ENCODE measurements around the gene TNRC18. TPM values are rescaled to one million over a fixed set of nuclear protein-coding genes. Genes with fewer than 3 reads are reported as not detected.

TNRC18 gene
- total RNA-seq, 1 experiment from 2014 or later, result 31.5 TPM

DNA sequence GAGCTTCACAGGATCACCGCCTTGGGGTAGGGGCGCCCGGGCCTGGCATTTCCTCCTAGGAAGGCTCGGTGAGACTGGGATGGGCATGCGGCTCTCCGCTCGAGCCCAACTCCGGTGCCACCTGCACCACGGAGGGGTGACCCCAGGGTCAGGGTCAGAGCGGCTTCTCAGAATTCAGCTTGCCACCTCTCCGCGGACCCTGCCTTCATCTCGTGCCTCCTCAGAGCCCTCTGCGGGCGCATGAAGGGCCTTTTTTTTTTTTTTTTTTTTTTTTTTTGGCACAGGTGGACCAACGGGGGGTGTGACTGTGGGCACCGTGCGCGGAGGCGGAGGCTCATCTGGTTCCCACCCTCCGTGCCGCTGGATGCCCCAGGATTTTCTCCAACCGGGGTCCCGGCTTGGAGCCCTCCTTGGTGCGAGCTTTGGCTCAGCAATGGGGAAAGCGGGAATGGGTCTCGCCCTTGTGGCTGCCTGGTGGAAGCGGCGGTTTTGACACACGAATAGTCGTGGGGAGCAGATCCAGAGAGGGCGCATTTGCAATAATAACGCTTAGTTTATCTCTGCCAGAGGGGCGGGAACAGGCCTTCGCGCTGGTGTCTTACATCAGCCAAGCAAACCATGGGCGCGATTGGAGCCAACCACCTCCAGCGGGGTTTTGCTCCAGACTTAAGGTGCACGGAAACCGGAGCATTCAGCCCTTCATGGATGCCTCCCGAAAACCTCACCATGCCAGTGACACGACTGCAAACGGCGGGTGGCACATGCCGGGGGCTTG is 5.0 kb upstream of the TNRC18 start:
- peak; percentile 81 for DNase-seq (ENCODE audit: low read depth)

DNA sequence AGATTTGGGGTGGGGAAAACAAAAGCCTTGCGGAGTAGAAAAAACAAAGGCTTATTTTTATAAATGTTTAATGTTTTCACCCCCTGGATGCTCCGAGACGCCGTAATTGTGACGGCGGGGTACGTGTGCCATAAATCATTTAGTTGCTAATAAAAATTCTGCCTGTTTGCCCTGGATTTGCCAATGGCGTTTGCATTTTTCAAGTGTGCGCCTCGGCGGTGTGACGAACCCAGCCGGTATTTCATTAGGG is 2.5 kb upstream of the TNRC18 start:
- DNase-seq (ENCODE audit: low read depth), result no peak

DNA sequence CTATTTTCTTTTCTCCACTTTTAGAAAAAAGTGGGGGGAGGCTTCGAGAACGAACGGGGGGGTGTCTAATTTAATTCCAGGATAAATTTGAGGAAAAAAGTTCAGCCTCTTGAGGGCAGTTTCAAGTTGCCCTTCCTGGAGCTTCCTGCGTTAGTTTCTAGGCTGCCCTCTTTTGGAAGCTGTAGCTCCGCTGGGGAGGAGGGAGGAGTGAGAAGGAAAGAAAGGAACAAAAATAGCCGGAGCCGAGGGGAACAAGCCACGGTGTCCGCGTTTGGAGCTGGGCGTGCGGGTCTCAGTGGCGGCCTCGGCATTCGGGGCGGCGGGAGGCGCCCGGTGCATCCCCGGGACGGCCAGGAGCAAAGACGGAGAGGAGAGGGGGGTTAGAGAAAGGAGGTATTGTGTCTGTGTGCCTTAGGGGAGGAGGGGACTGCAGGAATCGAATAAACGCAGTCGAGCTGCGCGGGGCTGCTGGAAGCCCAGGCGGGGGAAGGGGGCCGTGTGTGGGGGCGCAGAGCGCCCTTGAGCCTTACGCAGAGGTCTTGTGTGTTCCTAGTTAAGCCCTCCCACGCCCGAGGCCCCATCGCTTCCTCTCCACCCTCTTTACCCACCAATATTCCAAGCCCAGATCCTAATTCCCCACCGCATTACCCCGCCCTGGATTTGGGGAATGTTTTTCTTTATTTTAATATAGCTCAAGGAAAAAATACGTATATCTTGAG is 2.0 kb upstream of the TNRC18 start:
- peak; percentile 89 for DNase-seq (ENCODE audit: low read depth)

DNA sequence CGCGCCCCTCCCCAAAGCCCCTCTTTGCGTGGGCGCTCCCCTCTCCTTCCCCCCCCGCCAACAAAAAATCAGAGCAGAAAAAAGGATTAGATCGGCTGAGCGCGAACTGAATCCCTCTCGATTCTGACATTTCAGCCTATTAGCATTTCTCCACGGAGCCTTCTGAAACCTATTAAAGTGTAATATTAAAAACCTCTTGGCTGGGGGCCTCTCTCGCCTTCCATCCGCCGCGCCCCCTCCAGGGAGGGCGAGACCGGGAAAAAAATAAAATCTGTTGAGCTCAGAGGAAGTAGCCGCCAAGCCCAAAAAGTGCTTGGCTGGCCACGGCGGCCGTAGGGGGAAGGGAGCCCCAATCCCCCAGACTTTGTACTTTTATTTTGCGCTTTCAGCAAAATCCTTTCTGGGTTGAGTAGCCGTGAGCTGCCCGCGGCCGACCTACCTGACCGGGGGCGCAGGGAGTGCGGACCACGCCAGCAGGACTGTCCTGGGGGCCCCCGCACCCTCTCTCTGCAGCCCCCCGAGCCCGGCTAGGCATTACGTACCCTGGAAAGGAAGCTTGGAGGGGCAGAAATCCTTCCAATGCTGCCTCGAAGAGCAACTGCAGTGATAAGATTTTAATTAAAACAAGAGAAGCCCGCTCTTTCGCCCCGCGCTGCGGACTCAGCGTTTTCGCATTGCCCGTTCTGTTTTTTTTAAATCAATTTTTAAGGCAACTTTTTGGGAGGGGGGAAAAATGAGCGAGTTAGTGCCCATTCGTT is 1.3 kb upstream of the TNRC18 start:
- peak; percentile 69 for DNase-seq (ENCODE audit: low read depth)

DNA sequence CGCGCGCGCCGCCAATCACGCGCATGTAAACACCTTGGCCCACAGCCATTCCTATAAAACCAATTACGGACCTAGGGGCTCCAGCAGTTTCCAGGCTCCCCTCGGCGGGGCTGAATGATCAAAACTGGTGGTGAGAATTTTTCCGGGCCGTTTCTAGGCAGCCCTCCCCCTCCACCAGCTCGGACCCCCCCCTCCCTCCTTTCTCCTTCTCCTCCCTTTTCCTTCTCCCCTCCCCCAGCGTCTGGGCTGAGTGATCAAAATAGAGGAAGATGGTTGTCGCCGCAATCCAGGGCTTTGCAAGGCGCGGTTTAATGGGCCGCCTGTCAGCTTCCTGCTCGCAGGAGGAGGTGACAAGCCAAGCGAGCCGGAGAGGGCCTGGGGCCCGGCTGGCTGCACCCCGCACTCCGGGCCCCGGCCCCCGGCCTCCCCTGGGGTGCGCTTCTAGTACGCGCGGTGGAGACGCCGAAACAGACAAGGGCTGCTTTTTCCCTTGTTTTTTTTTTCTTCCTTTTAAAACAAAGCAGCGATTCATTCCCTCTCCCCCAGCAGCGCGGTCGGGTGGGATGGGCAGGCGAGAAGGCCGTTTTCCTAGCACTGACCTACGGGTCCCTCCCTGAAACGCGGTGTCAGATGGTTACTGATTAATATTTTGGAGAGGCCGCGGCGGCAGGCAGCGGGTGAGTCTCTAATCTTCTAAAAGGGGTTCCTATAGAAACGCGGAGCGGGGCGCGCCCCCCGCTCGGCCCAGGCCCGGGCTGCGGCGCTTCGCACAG is 528 bp upstream of the TNRC18 start:
- peak; percentile 99 for DNase-seq (ENCODE audit: low read depth)

DNA sequence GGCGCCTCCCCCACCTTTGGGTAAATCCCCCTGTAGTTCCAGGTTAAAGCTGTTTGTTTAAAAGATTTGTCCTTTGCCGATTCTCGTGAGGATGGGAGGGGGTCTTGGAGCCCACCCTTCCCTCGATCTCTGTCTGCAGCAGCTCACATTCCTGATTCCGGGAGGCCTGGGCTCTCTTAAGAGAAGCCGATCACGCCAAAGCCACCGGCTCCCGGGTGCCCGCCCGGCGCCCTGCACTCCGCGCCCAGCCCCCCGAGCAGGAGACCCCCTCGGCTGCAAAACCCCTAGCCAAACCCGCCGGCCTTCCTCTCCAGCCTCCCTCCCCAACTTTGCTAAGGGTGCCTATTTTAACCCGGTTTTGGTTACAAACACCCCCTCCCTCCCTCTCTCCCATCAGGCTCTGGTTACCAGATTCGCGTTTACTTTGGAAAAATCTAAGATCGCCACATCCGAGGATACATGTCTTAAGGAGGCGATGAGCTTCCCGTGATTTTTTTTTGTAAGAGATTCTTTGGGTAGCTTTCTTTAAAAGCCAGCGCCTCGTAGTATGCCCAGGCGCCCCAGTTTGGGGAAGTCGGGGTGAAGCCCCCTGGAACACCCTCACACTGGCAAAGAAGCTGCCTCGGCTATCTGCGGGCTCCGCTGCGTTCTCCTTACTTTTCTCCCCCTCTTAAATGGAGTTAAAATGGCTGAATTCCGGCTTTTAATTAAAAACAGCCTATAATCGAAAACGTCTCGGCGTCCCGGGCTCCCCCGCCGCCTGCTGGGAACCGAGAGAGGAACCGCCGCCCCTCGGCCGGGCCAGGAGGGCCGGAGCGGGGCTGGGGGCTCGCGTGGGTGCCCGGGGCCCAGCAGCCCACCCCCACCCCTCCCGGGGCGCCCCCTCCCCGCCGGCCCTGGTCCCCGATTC is 983 bp downstream of the TNRC18 start:
- DNase-seq (ENCODE audit: low read depth), result peak; percentile 46

DNA sequence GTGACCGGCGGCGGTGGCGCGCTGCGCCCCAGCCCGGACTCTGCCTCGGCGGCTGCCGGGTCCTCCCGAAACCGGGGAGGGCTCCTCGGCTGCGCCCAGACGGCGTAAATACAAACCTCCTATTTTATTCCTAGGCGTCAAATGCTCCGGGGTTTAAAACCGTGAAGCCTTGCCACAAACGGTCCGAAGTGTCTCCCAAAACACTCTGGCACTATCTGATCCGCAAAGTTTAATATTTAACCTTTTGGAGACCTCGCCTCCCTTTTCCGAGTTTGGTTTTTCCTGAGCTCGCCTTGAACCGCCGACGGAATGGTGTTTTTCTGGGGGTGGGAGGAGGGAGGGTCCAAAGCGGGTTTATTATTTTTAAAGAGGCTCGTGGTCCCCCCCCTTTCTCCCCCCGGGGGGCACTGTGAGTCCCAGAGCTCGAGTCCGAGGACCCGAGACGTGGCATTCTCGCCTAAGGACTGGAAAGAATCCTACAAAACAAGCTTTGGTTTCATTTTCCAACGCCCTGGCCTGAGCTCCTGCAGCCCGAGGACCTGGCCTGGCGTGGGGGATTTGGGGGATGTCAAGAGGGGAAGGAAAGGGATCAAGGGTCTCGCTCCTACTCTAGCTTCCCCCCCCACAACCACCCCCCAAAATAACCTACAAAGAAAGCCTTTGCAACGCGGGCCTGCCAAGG is 1.8 kb downstream of the TNRC18 start:
- peak; percentile 78 for DNase-seq (ENCODE audit: low read depth)

DNA sequence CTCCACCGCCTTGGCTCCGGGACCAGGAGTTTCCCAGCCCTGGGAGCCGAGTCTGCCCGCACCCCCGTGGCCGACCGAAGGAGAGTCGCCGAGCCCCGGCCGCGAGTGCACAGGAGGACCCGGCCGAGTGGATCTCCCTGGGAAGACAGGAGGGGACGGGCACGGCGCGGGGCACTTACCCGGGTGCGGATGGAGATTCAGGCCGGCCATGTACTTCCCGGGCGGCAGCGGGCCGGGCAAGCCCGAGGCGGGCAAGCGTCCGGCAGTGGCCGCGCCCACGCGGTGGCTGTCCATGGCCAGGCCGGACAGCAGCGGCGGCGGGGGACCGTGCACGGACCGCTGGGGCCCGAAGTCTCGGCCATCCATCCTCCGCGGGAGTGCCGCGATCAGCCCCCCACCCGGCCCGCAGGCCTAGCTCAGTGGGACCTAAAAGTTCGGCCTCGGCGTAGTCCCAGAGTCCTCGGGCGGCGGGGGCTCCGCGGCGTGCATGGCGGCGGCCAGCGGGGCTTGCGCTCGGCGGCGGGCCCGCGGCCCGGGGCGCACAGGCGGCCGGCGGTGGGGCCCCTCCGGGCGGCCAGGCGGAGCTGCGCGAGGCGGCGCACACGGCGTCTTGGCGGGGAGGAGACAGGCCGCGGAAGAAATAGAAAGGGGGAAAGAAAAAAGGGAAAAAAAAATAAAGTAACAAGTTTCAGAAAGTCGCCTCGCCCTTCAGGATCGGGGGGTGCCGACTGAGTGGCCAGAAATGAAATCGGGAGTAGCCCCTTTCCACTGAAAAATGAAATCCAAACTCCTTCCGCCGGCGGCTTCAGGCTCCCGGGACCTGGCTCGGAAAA is 2.5 kb downstream of the TNRC18 start:
- peak; percentile 52 for DNase-seq (ENCODE audit: low read depth)

DNA sequence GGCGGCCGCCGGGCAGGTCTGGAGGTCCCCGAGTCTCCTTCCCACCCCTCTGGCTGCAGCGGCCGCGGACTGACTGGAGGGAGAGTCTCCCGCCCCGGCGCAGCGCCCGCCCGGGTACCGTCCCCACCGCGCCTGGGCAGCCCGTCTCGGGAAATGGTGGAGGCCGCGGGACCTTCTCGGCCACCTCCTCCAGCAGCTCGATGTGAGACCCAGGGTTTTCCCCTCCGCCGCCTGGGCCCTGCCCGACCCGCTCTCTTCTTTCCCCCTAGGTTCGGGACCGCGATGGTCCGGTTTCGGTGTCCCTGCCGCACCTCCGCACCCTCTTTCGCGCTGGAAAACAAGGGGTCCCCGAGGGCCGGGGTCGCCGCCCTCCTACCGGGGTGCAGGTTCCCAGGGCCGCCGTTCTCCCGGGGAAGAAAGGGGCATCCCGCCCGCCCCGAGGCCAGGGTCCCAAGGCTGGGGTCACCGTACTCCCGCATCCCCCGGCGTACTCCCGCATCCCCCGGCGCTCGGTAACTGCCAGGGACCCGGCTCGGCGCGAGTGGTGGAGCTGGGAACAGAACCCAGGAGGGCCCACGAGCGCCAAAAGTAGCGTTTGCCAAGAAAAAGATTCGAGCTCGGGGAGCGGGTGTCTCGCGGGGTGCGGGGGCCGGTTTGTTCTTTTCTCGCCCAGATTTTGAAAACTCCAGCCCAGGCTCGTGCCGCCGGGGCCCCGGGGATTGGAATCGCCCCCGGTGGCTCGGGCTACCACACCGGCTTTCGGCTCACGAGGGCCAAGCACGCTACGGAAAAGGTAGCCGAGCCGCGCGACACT is 3.4 kb downstream of the TNRC18 start:
- DNase-seq (ENCODE audit: low read depth), result peak; percentile 52

DNA sequence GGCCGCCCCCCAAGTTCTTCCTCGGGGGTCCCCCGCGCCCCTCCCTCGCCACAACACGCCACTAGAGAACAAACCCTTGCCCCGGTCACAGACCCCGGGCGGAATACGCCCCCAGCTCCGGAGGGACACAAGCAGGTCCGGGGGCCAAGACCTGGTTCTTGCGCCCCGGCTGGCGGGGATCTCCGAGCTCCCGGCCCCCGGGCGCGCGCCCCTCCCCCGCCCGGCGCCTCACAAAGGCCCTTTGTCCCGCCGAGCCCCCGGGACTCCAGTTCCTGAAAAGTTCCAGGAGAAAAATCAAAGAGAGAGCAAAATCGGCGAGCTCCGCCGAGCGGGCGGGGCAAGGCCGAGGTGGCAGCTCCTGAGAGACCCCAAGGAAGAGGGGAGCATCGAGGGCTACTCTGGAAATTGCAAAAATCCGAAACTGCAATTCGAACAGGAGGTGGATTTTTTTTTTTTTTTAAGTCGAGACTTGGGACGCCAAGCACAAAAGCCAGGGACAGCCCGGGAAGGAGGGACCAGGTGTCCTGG is 4.0 kb downstream of the TNRC18 start:
- DNase-seq (ENCODE audit: low read depth), result peak; percentile 29

DNA sequence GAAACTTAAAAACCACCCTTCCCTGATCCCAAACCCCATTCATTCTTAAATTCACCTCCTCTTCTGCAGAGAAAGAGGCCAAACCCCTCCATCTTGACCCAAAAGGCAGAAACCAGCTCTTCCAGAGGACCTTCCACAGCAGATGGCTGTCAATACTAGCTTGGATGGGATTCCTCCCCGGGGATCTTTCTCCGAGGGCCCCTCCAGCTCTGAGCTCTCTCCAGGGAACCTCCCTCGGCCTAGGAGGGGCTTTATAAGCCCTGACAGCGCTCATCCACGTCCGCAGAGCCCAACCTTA is 5.4 kb downstream of the TNRC18 start:
- DNase-seq (ENCODE audit: low read depth), result no peak

DNA sequence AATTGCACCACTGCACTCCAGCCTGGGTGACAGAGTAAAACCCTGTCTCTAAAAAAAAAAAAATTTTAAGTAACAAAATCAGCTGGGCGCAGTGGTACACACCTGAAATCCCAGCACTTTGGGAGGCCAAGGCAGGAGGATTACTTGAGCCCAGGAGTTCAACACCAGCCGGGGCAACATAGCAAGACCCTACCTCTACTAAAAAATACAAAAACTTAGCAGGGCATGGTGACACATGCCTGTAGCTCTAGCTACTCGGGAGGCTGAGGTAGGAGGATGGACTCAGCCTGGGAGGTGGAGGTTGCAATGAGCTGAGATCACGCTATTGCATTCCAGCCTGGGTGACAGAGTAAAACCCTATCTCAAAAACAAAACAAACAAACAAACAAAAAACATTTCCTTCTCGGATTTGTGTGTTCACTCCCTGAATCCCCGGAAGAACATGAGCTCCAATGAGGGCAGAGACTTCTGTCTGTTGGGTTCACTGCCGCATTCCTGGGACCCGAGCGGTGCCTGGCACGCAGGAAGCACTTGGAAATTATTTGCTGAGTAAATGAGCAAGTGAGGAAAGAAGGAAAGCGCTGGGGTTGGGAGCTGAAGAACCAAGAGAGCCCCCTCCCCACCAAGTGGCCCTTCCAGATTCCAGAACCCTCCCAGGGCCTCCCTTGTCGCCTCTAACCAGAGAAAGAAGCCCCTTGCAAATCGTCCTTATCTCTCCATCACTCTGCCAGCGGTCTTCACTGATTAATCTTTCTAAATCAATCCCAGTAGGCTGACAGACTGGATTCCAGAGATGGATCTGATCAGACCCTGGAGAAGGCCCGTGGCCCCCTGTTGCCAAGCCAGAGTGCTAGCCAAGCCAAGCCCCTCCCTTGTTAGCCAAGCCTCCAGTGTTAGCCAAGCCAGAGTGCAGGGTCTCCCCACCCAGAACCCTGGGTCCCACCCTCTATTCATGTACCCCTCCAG is 6.2 kb downstream of the TNRC18 start:
- DNase-seq (ENCODE audit: low read depth), result no peak

DNA sequence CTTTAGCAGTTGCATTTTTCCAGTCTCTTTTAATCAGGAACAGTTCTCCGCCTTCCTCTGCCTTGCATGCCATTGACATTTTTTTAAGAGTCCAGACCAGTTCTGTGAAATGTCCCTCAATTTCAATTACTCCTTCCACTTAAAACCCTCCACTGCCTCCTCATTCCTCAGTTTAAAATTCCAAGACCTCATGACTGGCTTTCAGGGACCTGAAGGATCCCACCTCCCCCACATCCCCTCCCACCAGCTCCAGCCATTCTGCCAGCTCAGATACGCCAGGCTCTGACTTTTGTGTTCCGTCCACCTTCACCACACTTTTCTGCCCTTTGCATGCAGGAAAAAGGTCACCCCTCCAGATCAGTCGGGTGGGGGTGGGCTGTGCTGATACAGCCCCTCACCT is 8.7 kb downstream of the TNRC18 start:
- DNase-seq (ENCODE audit: low read depth), result no peak

DNA sequence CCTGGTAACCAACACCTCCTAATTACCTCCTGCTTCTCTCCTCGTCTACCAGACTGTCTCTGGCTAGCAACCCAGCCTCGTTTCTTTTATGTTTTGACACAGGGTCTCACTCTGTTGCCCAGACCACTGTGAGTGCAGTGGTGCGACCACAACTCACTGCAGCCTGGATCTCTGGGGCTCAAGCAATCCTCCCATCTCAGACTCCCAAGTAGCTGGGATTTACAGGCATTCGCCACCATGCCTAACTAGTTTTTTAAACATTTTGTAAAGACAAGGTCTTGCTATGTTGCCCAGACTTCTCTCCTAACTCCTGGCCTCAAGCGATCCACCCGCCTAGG is 10.2 kb downstream of the TNRC18 start:
- no peak for DNase-seq (ENCODE audit: low read depth)

DNA sequence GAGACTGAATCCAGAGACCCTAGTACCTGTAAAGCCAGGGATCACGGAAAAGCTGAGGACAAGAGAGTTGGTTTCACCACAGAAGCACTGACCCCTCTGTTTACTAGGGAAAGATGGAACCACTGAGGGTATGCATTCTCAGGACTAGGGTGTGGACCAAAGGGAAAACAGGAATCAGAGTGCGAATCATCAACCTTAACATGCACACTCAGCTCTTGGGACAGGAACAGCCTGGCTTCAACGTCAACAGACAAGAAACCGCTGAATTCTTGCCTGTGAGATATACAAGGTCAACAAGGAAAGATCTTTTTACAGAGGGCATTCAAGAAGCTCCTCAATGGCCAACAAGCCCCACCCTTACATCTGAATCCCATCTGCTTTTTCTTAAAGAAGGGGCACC is 14.9 kb downstream of the TNRC18 start:
- DNase-seq (ENCODE audit: low read depth), result peak; percentile 56

DNA sequence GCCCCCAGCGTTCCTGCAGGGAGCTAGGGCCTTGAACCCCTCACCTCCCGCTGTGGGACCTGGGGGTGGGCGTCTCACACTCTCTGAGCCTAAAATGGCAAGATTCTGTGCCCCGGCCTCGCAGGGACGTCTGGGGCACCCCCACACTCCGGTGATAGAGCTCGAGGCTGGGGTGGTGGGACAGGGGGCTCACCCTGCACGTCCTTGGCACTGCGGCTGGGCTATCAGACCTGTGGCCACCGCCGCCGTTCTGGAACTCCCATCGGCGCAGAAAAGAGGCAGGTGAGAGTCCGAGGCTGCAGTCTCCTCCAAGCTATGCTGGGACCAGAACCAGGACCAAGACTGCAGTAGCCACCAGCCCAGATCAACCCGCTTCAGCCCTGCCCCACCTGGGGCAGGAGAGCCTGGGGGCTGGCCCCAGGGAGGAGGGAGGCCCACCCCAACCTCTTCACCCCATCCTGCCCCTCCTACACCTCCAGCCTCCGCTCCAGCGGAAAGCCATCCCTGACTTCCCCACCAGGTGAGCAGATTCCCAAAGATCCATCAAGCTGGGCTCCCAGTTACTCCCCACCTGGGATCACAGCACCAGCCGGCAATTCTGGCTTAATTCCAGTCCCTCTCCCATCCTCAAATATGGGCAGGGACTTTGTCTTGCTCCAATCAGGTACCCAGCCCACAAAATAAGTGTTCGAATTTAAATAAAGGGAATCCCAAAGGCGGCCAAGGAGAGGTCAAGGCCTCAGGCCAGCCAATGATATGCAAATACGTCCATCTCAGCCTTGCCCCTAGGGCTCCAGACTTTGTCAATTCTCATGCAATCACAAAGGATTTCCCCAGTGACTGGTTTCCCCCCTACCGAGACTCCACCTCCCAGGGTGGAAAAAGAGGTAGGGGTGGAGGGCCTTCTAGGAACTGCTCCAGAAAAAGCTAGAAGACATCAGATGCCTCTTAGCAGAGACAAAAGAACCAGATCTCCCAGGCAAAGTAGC is 16.4 kb downstream of the TNRC18 start:
- no peak for DNase-seq (ENCODE audit: low read depth)

Measured in Daoy (cell line).